H9 (cell line): ENCODE data around the gene UBE2U. TPM values are rescaled to one million over a fixed set of nuclear protein-coding genes. Genes with fewer than 3 reads are reported as not detected.

Experiments
- DNase-seq: peaks from one replicate; pipeline ENCODE4 v3.0.0-alpha.2; 2017
- H2AFZ ChIP-seq: one replicate; pipeline ENCODE4 v1.6.1; 2013; ENCODE audit warnings: mild to moderate bottlenecking, low read length, control low read depth, moderate library complexity
- H2AK5ac ChIP-seq: 2 replicates; pipeline ENCODE4 v1.6.1; 2013; ENCODE audit warnings: low read length, control low read depth, mixed read lengths; ENCODE audit not compliant: insufficient read length
- H2BK120ac ChIP-seq: one replicate; pipeline ENCODE4 v1.6.1; 2013; ENCODE audit warnings: low read depth, mild to moderate bottlenecking, low read length, control low read depth, inconsistent platforms; ENCODE audit not compliant: poor library complexity, severe bottlenecking
- H2BK12ac ChIP-seq: 2 replicates; pipeline ENCODE4 v1.6.1; 2013; ENCODE audit warnings: low read length, control low read depth, mixed read lengths, low read depth; ENCODE audit not compliant: insufficient read length
- H2BK15ac ChIP-seq: 2 replicates; pipeline ENCODE4 v1.6.1; 2013; ENCODE audit warnings: low read depth, low read length, control low read depth
- H2BK20ac ChIP-seq: one replicate; pipeline ENCODE4 v1.6.1; 2013; ENCODE audit warnings: low read depth, mild to moderate bottlenecking, low read length, control low read depth, inconsistent platforms; ENCODE audit not compliant: poor library complexity, severe bottlenecking
- H2BK5ac ChIP-seq: 2 replicates; pipeline ENCODE4 v1.6.1; 2013; ENCODE audit warnings: low read length, control low read depth, mixed read lengths; ENCODE audit not compliant: insufficient read length
- H3K14ac ChIP-seq: 2 replicates; pipeline ENCODE4 v1.6.1; 2013; ENCODE audit warnings: low read length, control low read depth; ENCODE audit not compliant: insufficient read depth
- H3K18ac ChIP-seq: 2 replicates; pipeline ENCODE4 v1.6.1; 2013; ENCODE audit warnings: low read depth, mild to moderate bottlenecking, mixed read lengths, low read length, control low read depth; ENCODE audit not compliant: insufficient read length
- H3K23ac ChIP-seq: 2 replicates; pipeline ENCODE4 v1.6.1; 2013; ENCODE audit warnings: low read length, control low read depth, mixed read lengths, low read depth; ENCODE audit not compliant: insufficient read length
- H3K23me2 ChIP-seq: 2 replicates; pipeline ENCODE4 v1.6.1; 2013; ENCODE audit warnings: low read depth, mild to moderate bottlenecking, mixed read lengths, low read length, control low read depth; ENCODE audit not compliant: insufficient read length, poor library complexity, severe bottlenecking
- H3K27ac ChIP-seq: 2 replicates; pipeline ENCODE4 v1.5.1; 2013; ENCODE audit warnings: low read length, control low read depth, mixed read lengths, low read depth; ENCODE audit not compliant: insufficient read length
- H3K27me3 ChIP-seq: 2 replicates; pipeline ENCODE4 v1.6.1; 2013; ENCODE audit warnings: low read length, control low read depth, inconsistent platforms; ENCODE audit not compliant: insufficient read depth
- H3K4ac ChIP-seq: 2 replicates; pipeline ENCODE4 v1.6.1; 2013; ENCODE audit warnings: low read depth, mild to moderate bottlenecking, control low read depth, inconsistent platforms, low read length, moderate library complexity
- H3K4me1 ChIP-seq: 2 replicates; pipeline ENCODE4 v1.6.1; 2013; ENCODE audit warnings: low read length, control low read depth, inconsistent platforms; ENCODE audit not compliant: insufficient read depth
- H3K4me2 ChIP-seq: 2 replicates; pipeline ENCODE4 v1.6.1; 2013; ENCODE audit warnings: low read length, control low read depth, mixed read lengths; ENCODE audit not compliant: insufficient read length, insufficient read depth
- H3K56ac ChIP-seq: 2 replicates; pipeline ENCODE4 v1.6.1; 2013; ENCODE audit warnings: low read depth, mild to moderate bottlenecking, mixed read lengths, low read length, control low read depth; ENCODE audit not compliant: insufficient read length
- H3K79me1 ChIP-seq: 2 replicates; pipeline ENCODE4 v1.6.1; 2013; ENCODE audit warnings: low read depth, mild to moderate bottlenecking, moderate library complexity, low read length, control low read depth, inconsistent platforms; ENCODE audit not compliant: insufficient read depth, poor library complexity, severe bottlenecking
- H3K79me2 ChIP-seq: 2 replicates; pipeline ENCODE4 v1.6.1; 2013; ENCODE audit warnings: low read length, control low read depth, inconsistent platforms; ENCODE audit not compliant: insufficient read depth
- H3K9ac ChIP-seq: 2 replicates; pipeline ENCODE4 v1.6.1; 2013; ENCODE audit warnings: low read length, control low read depth, mixed read lengths; ENCODE audit not compliant: insufficient read length; ENCODE audit errors: extremely low read depth
- H3K9me3 ChIP-seq: one replicate; pipeline ENCODE4 v1.6.1; 2013; ENCODE audit warnings: low read depth, low read length, inconsistent platforms; ENCODE audit not compliant: control insufficient read depth
- H3T11ph ChIP-seq: one replicate; pipeline ENCODE4 v1.6.1; 2013; ENCODE audit warnings: mild to moderate bottlenecking, low read length, control low read depth, inconsistent platforms
- H4K20me1 ChIP-seq: one replicate; pipeline ENCODE4 v1.6.1; 2013; ENCODE audit not compliant: control insufficient read depth, insufficient read length, insufficient read depth
- H4K5ac ChIP-seq: 2 replicates; pipeline ENCODE4 v1.6.1; 2013; ENCODE audit warnings: low read depth, mild to moderate bottlenecking, mixed read lengths, low read length, control low read depth; ENCODE audit not compliant: insufficient read length
- H4K8ac ChIP-seq: replicated peaks from 2 replicates; pipeline ENCODE4 v1.6.1; 2013; ENCODE audit warnings: low read length, control low read depth, mixed read lengths, low read depth; ENCODE audit not compliant: insufficient read length
- H4K91ac ChIP-seq: 2 replicates; pipeline ENCODE4 v1.6.1; 2013; ENCODE audit warnings: low read depth, mild to moderate bottlenecking, moderate library complexity, mixed read lengths, low read length, control low read depth; ENCODE audit not compliant: insufficient read length
- H3K27ac Mint-ChIP-seq, 3 experiments: 2 replicates in 2 of 3; 3 replicates in 1 of 3; pipeline ENCODE4 v1.8.0; 2020 to 2021; ENCODE audit warnings: mixed read lengths in 3 of 3, mild to moderate bottlenecking in 1 of 3, moderate library complexity in 1 of 3
- H3K27me3 Mint-ChIP-seq: 2 replicates; pipeline ENCODE4 v1.8.0; 2021; ENCODE audit warnings: low read depth, mild to moderate bottlenecking, moderate library complexity, mixed read lengths
- H3K36me3 Mint-ChIP-seq, 3 experiments: 2 replicates in 2 of 3; 3 replicates in 1 of 3; pipeline ENCODE4 v1.8.0; 2020 to 2021; ENCODE audit warnings: low read depth in 3 of 3, mixed read lengths in 3 of 3; ENCODE audit not compliant: insufficient read depth in 1 of 3
- H3K4me1 Mint-ChIP-seq, 2 experiments: 2 replicates each; pipeline ENCODE4 v1.8.0; 2020; ENCODE audit warnings: mixed read lengths in 2 of 2
- H3K4me3 Mint-ChIP-seq, 2 experiments: 2 replicates in 1 of 2; 3 replicates in 1 of 2; pipeline ENCODE4 v1.8.0; 2020 to 2021; ENCODE audit warnings: mild to moderate bottlenecking in 2 of 2, mixed read lengths in 2 of 2, moderate library complexity in 1 of 2
- H3K9me3 Mint-ChIP-seq, 2 experiments: 2 replicates in 1 of 2; 3 replicates in 1 of 2; pipeline ENCODE4 v1.8.0; 2020; ENCODE audit warnings: mild to moderate bottlenecking in 2 of 2, mixed read lengths in 2 of 2, moderate library complexity in 1 of 2
- CTCF ChIP-seq: fragments of 200-600 bp; sonication (generic); conservative IDR thresholded peaks from 3 replicates; pipeline ENCODE4 v1.8.0; 2021; ENCODE audit warnings: antibody characterized with exemption, mild to moderate bottlenecking
- WGBS: extraction: QIAGEN DNeasy Blood & Tissue Kit; methylation state at CpG from one replicate; pipeline ENCODE4 v1.1.7; 2013; ENCODE audit warnings: missing lambda C conversion rate, low lambda C conversion rate, mixed read lengths; ENCODE audit not compliant: insufficient read length; ENCODE audit errors: extremely low coverage; 5-methylcytosine and 5-hydroxymethylcytosine counted together
- total RNA-seq: library from RNA; stranded (reverse); gene quantifications from 2 replicates; pipeline ENCODE4 v1.2.1, GENCODE V29; 2021

Gene UBE2U
- total RNA-seq, 1 experiment from 2014 or later: not detected

DNA sequence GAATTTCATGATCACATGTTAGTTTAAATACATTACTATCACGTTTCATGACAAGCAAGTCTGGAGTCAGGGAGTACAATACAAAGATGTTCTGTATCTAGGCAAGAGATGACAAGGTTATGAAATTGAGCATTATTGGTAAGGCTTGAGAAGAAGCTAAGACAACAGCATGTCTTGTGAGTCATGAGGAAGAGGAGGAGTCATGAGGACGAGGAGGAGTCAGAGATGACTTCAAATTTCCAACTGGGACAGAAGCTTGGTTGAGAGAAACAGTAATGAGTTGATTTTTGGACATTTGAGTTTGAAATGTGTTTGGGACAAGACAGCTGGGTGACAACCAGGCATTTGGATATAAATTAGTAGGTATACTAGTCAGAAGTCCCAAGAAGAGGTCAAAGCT is 4.3 kb upstream of the UBE2U start:
- Mint-ChIP-seq H3K27ac (no peak overlapping the region), H3K36me3 (peaks cover 3 to 5% (median 4%) of the 10 kb centered on the region in 3 experiments; a peak in 6 of 7 replicates), H3K4me3 (no peak overlapping the region), H3K4me1 (peaks cover 13 to 17% of the 10 kb centered on the region in 2 experiments), H3K9me3 (peaks cover 11 to 13% of the 10 kb centered on the region in 2 experiments), H3K27me3 (peaks cover 3% of the 10 kb centered on the region)
- Histone ChIP-seq H2BK120ac (no peak overlapping the region), H3K4me2 (no peak overlapping the region), H3K14ac (no peak overlapping the region), H3K23me2 (no peaks in the 10 kb centered on the region), H3K27me3 (no peaks in the 10 kb centered on the region), H3K56ac (no peak overlapping the region), H3K79me2 (no peaks in the 10 kb centered on the region), H2BK5ac (no peak overlapping the region), H3K4me1 (no peaks in the 10 kb centered on the region; the same call in 1 of the 2 replicates), H2AFZ (no peak overlapping the region), H3T11ph (no peak overlapping the region), H4K5ac (no peak overlapping the region), H4K91ac (no peak overlapping the region), H4K8ac (no peak overlapping the region), H3K27ac (no peak overlapping the region), H2BK15ac (no peak overlapping the region), H3K18ac (no peak overlapping the region), H3K9ac (no peak overlapping the region), H2AK5ac (no peak overlapping the region), H2BK20ac (no peak overlapping the region), H2BK12ac (no peak overlapping the region), H3K4ac (no peak overlapping the region), H3K23ac (no peak overlapping the region), H3K79me1 (no peaks in the 10 kb centered on the region), H4K20me1 (no peaks in the 10 kb centered on the region), H3K9me3 (no peaks in the 10 kb centered on the region)
- no CpG with 5 or more reads among the region's 2 CpGs for WGBS
- TF ChIP-seq CTCF: no peak
- no peak for DNase-seq
